Activated gamma-delta T cell (primary cell): ENCODE data around the gene C19orf47.
"Not testable (repeated sequence)": the region's sequence is repeated elsewhere in the genome, so short reads cannot be mapped to it uniquely, and the experiment has no call there.

Source experiments
- DNase-seq: peaks from one replicate; lab custom pipeline; 2025; lab: John Stamatoyannopoulos, UW

Gene C19orf47

DNA sequence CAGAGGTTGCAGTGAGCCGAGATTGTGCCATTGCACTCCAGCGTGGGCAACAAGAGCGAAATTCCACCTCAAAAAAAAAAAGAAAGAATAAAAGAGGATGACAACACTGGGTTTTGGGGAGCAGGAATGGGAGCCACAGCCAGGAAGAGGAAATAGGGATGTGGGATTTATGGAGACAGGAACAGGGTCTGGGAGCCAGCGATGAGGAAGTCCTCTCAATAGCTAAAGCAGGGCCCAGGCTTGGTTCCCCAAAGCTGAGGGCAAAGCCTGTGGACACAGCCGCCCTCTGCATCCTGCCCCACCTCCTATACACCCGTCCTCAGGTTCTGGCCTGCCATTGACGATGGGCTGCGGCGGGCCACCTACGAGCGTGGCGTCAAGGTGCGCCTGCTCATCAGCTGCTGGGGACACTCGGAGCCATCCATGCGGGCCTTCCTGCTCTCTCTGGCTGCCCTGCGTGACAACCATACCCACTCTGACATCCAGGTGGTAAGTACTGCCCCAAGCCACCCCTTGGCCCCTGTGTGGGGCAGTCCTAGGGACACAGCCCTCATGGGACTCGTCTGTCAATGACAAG is 28.2 kb upstream of the C19orf47 start:
- DNase-seq: no peak

DNA sequence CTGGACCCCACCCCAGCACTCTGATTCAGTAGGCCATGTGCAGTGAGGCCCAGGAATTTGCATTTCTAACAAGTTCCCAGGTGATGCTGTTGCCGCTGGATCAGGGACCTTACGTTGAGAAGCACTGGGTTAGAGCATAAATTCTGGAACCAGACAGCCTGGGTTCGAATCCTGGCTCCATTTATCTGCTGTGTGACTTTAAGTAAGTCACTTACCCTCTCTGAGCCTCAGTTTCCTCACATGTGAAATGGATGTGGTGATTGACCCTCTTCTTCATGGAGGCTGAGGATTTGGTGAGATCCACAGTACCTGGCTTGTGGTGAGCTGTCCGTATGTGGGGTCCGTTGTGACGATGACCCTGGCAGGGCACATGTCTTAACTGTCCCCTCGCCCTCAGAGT is 25.9 kb upstream of the C19orf47 start:
- no peak for DNase-seq

GRCh38 chr19:40371802-40372122 is 23.6 kb upstream of the C19orf47 start:
- no peak for DNase-seq

- DNase-seq: no peak
Measured at GRCh38 chr19:40370997-40371801, 23.0 kb upstream of the C19orf47 start.

DNA sequence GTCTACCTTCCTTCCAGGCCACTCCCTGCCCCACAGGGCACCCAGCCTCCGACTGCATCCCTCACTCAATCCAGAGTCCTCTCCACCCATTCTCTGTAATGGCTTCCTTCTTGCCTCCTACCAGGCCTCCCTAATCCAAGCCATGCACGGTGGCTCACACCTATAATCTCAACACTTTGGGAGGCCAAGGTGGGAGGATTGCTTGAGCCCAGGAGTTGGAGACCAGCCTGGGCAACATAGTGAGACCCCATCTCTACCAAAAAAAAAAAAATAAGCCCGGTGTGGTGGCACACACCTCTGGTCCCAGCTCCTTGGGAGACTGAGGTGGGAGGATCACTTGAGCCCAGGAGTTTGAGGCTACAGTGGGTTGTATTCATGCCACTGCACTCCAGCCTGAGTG is 22.1 kb upstream of the C19orf47 start:
- not testable (repeated sequence) for DNase-seq

- DNase-seq: no peak
Measured at GRCh38 chr19:40369797-40370196, 21.6 kb upstream of the C19orf47 start.

DNA sequence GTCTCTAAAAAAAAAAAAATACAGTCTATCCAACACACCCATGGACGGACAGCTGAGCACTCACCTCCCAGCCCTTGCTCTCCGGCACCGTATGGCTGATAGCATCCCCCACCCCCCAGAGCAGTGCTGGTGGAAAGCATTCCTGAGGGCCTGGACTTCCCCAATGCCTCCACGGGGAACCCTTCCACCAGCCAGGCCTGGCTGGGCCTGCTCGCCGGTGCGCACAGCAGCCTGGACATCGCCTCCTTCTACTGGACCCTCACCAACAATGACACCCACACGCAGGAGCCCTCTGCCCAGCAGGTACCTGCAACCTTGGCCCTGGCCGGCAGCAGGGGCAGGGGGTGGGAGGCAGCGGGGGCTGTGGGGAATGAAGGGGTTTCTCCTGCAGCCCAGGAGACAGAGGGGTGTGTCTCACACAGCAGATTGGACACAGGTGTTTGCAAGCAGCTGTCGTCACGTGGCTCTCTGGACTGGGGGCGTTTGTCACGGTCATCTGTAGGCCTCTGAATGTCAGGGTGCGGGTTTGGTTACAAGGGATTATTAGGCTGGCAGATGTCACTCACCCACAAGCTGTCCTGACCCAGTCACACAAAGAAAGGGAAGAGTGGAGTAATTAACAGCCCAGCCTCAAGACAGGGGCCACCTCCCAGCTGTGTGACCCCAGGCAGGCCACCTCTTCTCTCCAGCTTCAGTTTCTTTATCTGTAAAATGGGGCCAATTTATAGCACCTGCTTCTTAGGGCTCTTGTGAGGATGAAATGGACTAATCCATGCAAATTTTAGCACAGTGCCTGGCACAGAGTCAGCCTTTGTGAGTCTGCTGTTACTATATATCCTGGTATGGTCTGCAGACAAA is 19.6 kb upstream of the C19orf47 start:
- no peak for DNase-seq

DNA sequence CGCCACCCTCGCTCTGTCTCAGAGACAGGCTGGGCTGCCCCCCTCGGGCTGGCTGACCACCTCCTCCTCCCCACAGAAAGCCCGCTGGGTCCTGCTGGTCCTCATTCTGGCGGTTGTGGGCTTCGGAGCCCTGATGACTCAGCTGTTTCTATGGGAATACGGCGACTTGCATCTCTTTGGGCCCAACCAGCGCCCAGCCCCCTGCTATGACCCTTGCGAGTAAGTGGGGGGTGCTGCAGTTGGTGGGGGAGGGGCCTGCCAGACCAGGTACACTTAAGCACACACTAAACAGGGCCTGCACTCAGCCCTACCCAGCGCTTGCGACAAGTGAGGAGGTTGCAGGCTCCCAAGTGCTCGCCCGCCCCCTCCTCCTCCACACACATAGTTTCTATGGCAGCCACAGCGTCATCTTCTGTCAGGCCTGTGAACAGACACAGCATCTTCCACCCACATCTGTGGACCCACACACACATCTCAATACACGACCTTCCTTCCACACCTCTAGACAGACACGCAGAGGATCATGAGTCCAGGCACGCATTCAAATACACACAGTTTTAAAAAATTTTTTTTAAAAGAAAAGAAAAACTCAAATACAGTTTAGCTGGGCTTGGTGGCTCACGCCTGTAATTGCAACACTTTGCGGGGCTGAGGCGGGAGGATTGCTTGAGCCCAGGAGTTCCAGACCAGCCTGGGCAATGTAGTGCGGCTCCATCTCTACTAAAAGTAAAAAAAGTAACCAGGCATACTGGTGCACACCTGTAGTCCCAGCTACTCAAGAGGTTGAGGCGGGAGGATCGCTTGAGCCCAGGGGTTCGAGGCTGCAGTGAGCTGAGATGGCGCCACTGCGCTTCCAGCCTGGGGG is 18.7 kb upstream of the C19orf47 start:
- DNase-seq: no peak

DNA sequence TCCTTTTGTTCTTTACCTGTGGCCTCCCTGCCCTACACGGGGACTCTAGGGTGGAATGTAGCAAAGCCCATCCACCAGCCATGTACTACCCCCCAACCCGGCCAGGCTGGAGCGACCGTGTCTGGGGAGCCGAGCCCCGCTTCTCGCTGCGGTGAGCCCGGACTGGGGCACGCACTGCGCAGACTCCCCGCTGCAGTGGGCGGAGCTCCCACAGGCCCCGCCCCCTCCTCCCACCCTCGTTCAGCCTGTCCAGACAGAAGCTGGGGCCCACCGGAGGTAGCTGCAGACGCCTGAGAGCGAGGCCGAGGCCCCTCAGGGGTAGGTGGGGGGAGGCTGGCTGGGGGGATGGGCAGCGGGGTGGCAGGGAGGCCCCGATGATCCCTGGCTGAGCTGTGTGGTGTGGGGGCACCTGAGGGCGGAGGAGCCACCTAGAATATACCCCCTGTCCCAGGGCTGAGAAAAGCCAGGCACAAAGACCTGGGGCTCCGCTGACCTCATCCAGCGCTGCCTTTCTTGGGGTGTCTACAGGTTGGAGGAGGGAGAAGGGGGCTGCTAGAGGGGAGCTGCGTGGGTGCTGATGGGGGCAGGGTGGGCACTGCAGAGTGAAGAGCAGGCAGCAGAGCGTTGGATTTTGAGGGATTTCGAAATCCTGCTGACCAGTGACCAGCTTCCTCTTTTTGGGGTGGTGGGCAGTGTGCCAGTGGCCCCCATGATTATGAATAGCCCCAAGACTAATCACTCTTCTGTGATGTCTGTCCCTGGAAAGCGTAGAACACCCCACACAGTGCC is 17.6 kb upstream of the C19orf47 start:
- DNase-seq: no peak

DNA sequence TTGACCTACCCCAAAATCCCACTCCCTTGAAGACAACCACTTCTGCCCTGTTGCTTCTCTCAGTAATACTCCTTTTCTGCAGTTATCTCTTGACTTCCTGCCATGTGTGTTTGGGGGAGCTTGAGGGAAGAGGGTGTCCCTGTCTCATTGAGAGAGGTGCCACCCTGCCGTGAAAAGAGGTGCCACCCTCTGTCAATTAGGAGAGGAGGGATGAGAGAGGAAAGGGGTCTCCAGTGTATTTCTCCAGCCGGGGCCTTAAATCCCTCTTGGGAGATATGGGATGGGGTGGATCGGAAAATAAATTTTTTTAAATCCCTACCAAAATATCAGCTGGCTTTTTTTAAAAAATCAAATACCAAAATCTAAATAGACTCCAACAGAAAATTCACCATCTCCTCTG is 16.8 kb upstream of the C19orf47 start:
- no peak for DNase-seq

DNA sequence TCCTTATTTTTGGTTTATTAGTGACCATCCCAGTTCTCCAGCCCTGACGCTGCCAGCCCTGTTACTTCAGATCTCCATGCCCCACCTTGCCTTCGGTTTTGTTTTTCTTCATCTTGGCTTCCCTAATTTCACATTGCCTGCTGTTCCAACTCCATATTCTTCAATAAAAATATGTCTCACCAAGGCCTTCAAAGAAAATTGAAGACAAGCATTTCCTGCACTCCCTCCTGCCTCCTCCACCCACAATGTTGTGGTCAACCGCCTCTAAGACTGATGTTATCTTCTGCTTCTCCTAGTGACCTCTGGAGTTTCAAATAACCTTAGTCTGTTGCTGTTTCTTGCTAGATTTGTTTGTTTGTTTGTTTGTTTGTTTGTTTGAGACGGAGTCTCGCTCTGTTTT is 14.9 kb upstream of the C19orf47 start:
- DNase-seq: no peak

- no peak for DNase-seq
Measured at GRCh38 chr19:40362160-40362559, 14.0 kb upstream of the C19orf47 start.

DNA sequence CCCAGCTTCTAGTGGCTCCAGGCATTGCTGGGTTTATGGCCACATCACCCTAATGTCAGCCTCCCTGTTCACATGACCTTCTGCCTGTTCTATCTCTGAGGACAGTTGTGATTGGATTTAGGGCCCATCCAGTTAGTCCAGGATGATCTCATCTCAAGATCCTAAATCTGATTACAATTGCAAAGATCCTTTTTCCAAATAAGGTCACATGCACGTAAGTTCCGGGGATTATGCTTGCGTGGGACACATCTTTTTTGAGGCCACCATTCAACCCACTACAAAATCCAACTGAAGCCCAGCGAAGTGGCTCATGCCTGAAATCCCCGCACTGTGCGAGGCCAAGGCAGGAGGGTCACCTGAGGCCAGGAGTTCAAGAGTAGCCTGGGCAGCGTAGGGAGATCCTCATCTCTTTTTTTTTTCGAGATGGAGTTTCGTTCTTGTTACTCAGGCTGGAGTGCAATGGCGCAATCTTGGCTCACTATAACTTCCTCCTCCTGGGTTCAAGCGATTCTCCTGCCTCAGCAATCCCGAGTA is 12.6 kb upstream of the C19orf47 start:
- DNase-seq: no peak

GRCh38 chr19:40360020-40360707 is 12.0 kb upstream of the C19orf47 start:
- DNase-seq: no peak

- no peak for DNase-seq
Measured at GRCh38 chr19:40358773-40359172, 10.6 kb upstream of the C19orf47 start.

DNA sequence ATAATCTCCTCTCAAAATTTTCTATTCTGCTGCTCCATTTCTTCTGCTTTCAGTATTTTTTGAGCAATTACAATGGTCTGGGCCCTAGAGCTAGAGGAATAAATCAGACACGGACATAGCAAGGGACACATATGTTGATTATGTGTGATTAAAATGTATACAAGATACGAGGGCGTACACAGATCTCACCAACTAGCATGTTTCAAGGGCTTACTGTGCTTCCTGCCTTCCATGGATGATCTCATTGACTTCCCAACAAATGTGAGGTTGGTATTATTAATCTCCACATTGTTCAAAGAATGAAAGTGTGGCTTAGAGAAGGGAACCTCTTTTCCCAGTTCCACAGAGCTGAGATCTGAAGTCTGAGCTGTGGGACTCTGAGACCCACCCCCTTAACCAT is 9.4 kb upstream of the C19orf47 start:
- no peak for DNase-seq

- no peak for DNase-seq
Measured at GRCh38 chr19:40356681-40357595, 8.7 kb upstream of the C19orf47 start.

DNA sequence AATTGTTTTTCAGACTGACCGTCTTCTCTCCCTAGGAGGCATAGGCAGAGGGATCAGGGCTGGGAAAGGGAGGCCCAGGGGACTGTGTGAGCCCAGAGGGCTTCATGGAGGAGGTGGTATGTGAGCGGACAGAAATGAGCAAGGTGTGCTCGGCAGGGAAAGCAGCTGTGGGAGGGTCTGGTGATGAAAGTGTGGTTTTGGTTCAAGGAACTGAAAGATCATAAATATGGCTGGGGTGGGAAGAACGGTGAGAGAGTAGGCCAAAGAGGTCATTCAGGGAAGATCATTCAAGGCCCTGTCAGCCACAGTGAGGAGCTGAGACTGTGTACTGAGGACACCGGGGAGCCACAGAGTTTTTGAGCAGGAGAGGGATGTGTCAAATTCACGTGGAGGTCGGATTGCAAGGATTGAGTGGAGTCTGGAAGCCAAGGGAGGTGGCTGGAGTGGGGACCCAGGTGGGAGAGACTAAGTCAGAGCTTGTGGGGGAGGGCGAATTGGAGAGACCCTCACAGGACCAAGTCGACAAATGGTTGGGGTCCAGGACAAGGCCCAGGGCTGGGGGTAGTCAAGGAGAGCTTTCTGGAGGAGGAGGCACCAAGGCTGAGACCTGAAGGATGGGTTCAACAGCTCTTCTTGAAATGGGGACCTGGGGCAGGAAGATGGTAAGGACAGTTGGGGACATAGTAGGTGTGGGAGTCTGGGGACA is 7.9 kb upstream of the C19orf47 start:
- DNase-seq: no peak
